HG03457 (cell line): Measurements from ENCODE around the gene NRBP1.

Source experiments
- ATAC-seq: cut with Tn5 transposase; IDR thresholded peaks from one replicate; pipeline ENCODE4 v1.9.1; 2021; ENCODE audit warnings: moderate number of reproducible peaks; ENCODE audit not compliant: unreplicated experiment

Gene NRBP1

GRCh38 chr2:27489498-27490397, 61.3 kb downstream of the NRBP1 start, which contains the start of gene IFT172:
Gene IFT172, minus strand, starts transcription at chr2:27489743. Its CDS starts 90 bp downstream, at chr2:27489653.
- ATAC-seq = peak; percentile 83
